Fibroblast of pulmonary artery (primary cell): ENCODE measurements around the gene COPS6.

ENCODE experiments used
- DNase-seq: peaks from one replicate; pipeline ENCODE4 v3.0.0-alpha.2; 2010; ENCODE audit warnings: low read depth
- H3K4me3 ChIP-seq: replicated peaks from 2 replicates; pipeline ENCODE4 v1.5.1; 2011; ENCODE audit warnings: low read depth, mild to moderate bottlenecking, control low read depth, low read length, moderate library complexity
- CTCF ChIP-seq: IDR thresholded peaks from 2 replicates; pipeline ENCODE4 v1.5.1; 2011; ENCODE audit warnings: mild to moderate bottlenecking, control low read depth, low read length, inconsistent platforms; ENCODE audit errors: missing control alignments

COPS6 gene

GRCh38 chr7:100093054-100093453 is 4.3 kb downstream of the COPS6 start:
- DNase-seq, result no peak
- H3K4me3 ChIP-seq, result no peak overlapping the region

GRCh38 chr7:100093498-100093897 is 4.7 kb downstream of the COPS6 start:
- no peak overlapping the region for H3K4me3 ChIP-seq
- no peak for TF ChIP-seq CTCF
- DNase-seq, result no peak

More at GRCh38 chr7:100093054-100093453, 4.3 kb downstream of the COPS6 start:
- no peak for TF ChIP-seq CTCF

- H3K4me3 ChIP-seq, result no peak overlapping the region
- TF ChIP-seq CTCF, result no peak
- no peak for DNase-seq
Measured at GRCh38 chr7:100093925-100094486, 5.2 kb downstream of the COPS6 start.

- TF ChIP-seq CTCF, result no peak
- H3K4me3 ChIP-seq, result no peak overlapping the region
- no peak for DNase-seq
Measured at GRCh38 chr7:100095289-100095688, 6.5 kb downstream of the COPS6 start.

GRCh38 chr7:100095704-100096103 is 6.9 kb downstream of the COPS6 start:
- no peak overlapping the region for H3K4me3 ChIP-seq
- no peak for DNase-seq
- TF ChIP-seq CTCF, result no peak

GRCh38 chr7:100098913-100099312 is 10.1 kb downstream of the COPS6 start:
- no peak for DNase-seq

More at GRCh38 chr7:100098913-100099312, 10.1 kb downstream of the COPS6 start:
- TF ChIP-seq CTCF, result no peak
- H3K4me3 ChIP-seq, result no peak overlapping the region
